HEK293T (cell line): ENCODE measurements around the gene USB1.

ENCODE experiments used
- FOXM1 ChIP-seq: fragments of 450-650 bp; IDR thresholded peaks from 2 replicates; pipeline ENCODE4 v1.6.1; 2017; ENCODE audit warnings: mild to moderate bottlenecking, borderline replicate concordance
- NFRKB ChIP-seq: fragments of 450-650 bp; IDR thresholded peaks from 2 replicates; pipeline ENCODE4 v1.6.1; 2016; ENCODE audit warnings: mild to moderate bottlenecking, moderate library complexity

- no peak for TF ChIP-seq FOXM1
- no peak for TF ChIP-seq NFRKB
Observed at GRCh38 chr16:58041628-58041955, 40.4 kb downstream of the USB1 start.
